Panc1 (cell line): Measurements from ENCODE around the gene ITFG1. TPM values are rescaled to one million over a fixed set of nuclear protein-coding genes. Genes with fewer than 3 reads are reported as not detected.

Source experiments
- ATAC-seq: fragments of 200-7000 bp; cut with Tn5 transposase; 2 replicates; pipeline ENCODE4 v1.9.1; 2020; ENCODE audit warnings: mild to moderate bottlenecking, moderate library complexity
- BruUV-seq: library from RNA; stranded (reverse); fragments of 400-500 nt; replicated peaks from 2 replicates; lab custom pipeline; 2021; lab: Mats Ljungman, UMichigan
- CTCF ChIA-PET: fragments of 300-600 bp; sonication (Branson Sonifier 250); formaldehyde crosslinking; loops from one replicate; lab custom pipeline; 2022; ENCODE audit warnings: antibody characterized with exemption; lab: Charles Lee
- POLR2A ChIA-PET: fragments of 300-600 bp; sonication (Branson Sonifier 250); formaldehyde crosslinking; loops from one replicate; lab custom pipeline; 2022; ENCODE audit warnings: antibody characterized with exemption; lab: Charles Lee
- DNase-seq: peaks from one replicate; pipeline ENCODE4 v3.0.0-alpha.2; 2010; ENCODE audit warnings: low read depth, low spot score
- H3K27ac ChIP-seq: 2 replicates; pipeline ENCODE4 v1.5.1; 2011; ENCODE audit warnings: mild to moderate bottlenecking, low read length, inconsistent platforms
- H3K27me3 ChIP-seq: fragments of 200-500 bp; sonication (Bioruptor generic); 2 replicates; pipeline ENCODE4 v1.6.0; 2014; ENCODE audit warnings: low read length, inconsistent platforms; ENCODE audit not compliant: control insufficient read depth, insufficient read depth
- H3K36me3 ChIP-seq: fragments of 200-500 bp; sonication (Bioruptor generic); 2 replicates; pipeline ENCODE4 v1.5.1; 2014; ENCODE audit warnings: inconsistent platforms, mild to moderate bottlenecking, low read length, moderate library complexity; ENCODE audit not compliant: control insufficient read depth, insufficient read depth
- H3K4me1 ChIP-seq: 2 replicates; pipeline ENCODE4 v1.5.1; 2011; ENCODE audit warnings: inconsistent platforms, mild to moderate bottlenecking, low read length, moderate library complexity; ENCODE audit not compliant: control insufficient read depth, insufficient read depth
- H3K4me3 ChIP-seq, 2 experiments: 2 replicates each; pipeline ENCODE4 v1.5.1; 2011 to 2012; ENCODE audit warnings: low read depth in 2 of 2, low read length in 2 of 2, mild to moderate bottlenecking in 2 of 2, inconsistent platforms in 1 of 2, moderate library complexity in 1 of 2
- H3K9me3 ChIP-seq: fragments of 200-500 bp; sonication (Bioruptor generic); 2 replicates; pipeline ENCODE4 v1.5.1; 2014; ENCODE audit warnings: low read depth, mild to moderate bottlenecking, inconsistent platforms, low read length, moderate library complexity; ENCODE audit not compliant: control insufficient read depth, insufficient read depth
- POLR2AphosphoS5 ChIP-seq: IDR thresholded peaks from 2 replicates; pipeline ENCODE4 v1.6.1; 2012; ENCODE audit warnings: mild to moderate bottlenecking, low read depth, low read length, moderate library complexity
- REST ChIP-seq, 2 experiments: IDR thresholded peaks; 2 replicates each; pipeline ENCODE4 v1.6.1; 2011 to 2012; ENCODE audit warnings: low read depth in 2 of 2, control low read depth in 1 of 2, low read length in 1 of 2, mild to moderate bottlenecking in 1 of 2, moderate library complexity in 1 of 2; ENCODE audit not compliant: insufficient read depth in 1 of 2
- SIN3A ChIP-seq: IDR thresholded peaks from 2 replicates; pipeline ENCODE4 v1.6.1; 2012; ENCODE audit warnings: low read depth, mild to moderate bottlenecking, low read length, moderate library complexity, borderline replicate concordance; ENCODE audit not compliant: insufficient read depth
- TCF7L2 ChIP-seq: IDR thresholded peaks from 2 replicates; pipeline ENCODE4 v1.6.1; 2011; ENCODE audit warnings: mild to moderate bottlenecking, low read depth, low read length, inconsistent platforms
- in situ Hi-C: cut with HindIII; loops from 2 replicates; pipeline ENCODE4 v1.10.0; 2016; ENCODE audit warnings: low sequenced_read_pairs, low pct_unique_long_range_greater_than_20kb
- intact Hi-C: fragments of 100-400 bp; cut with micrococcal nuclease; formaldehyde crosslinking; loops from one replicate; pipeline ENCODE4 v1.10.0; 2022; ENCODE audit not compliant: unreplicated experiment
- total RNA-seq: library from RNA; stranded (reverse); gene quantifications from one replicate; pipeline ENCODE4 v1.2.1, GENCODE V29; 2021; ENCODE audit not compliant: unreplicated experiment
- TF ChIP-seq, protein P1 (sequence below): fragments of 450-650 bp; IDR thresholded peaks from 2 replicates; pipeline ENCODE4 v1.5.1; 2017; ENCODE audit warnings: mild to moderate bottlenecking

ITFG1 gene
- total RNA-seq, 1 experiment from 2014 or later: 26.5 TPM

- no TSS peak for BruUV-seq
- intact Hi-C loops: no loop called here
- in situ Hi-C loops: no loop called here
- H3K4me3 ChIP-seq: no peak overlapping the region
- ATAC-seq (no peak), DNase-seq (no peak)
- H3K27me3 ChIP-seq: no peaks in the 10 kb centered on the region
- H3K36me3 ChIP-seq: no peaks in the 10 kb centered on the region; the same call in 1 of the 2 replicates
- TF ChIP-seq SIN3A: no peak
- no peak for TF ChIP-seq POLR2AphosphoS5
- TF ChIP-seq TCF7L2: no peak
- TF ChIP-seq REST (IDR thresholded peaks at IDR 0.05; ENCODE audit: insufficient read depth in 1 of 2, low read depth in 2 of 2, low read length in 1 of 2): no peak
- TF ChIP-seq, protein P1, sequence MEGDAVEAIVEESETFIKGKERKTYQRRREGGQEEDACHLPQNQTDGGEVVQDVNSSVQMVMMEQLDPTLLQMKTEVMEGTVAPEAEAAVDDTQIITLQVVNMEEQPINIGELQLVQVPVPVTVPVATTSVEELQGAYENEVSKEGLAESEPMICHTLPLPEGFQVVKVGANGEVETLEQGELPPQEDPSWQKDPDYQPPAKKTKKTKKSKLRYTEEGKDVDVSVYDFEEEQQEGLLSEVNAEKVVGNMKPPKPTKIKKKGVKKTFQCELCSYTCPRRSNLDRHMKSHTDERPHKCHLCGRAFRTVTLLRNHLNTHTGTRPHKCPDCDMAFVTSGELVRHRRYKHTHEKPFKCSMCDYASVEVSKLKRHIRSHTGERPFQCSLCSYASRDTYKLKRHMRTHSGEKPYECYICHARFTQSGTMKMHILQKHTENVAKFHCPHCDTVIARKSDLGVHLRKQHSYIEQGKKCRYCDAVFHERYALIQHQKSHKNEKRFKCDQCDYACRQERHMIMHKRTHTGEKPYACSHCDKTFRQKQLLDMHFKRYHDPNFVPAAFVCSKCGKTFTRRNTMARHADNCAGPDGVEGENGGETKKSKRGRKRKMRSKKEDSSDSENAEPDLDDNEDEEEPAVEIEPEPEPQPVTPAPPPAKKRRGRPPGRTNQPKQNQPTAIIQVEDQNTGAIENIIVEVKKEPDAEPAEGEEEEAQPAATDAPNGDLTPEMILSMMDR: no peak
- no peaks in the 10 kb centered on the region for H3K9me3 ChIP-seq
- peaks cover 3% of the 10 kb centered on the region for H3K4me1 ChIP-seq
- CTCF ChIA-PET: no interaction called here
- POLR2A ChIA-PET: no interaction called here
- peak overlapping the region; percentile 8; the same call in 1 of the 2 replicates for H3K27ac ChIP-seq
Measured at GRCh38 chr16:47129755-47130435, 331.0 kb downstream of the ITFG1 start.

DNA sequence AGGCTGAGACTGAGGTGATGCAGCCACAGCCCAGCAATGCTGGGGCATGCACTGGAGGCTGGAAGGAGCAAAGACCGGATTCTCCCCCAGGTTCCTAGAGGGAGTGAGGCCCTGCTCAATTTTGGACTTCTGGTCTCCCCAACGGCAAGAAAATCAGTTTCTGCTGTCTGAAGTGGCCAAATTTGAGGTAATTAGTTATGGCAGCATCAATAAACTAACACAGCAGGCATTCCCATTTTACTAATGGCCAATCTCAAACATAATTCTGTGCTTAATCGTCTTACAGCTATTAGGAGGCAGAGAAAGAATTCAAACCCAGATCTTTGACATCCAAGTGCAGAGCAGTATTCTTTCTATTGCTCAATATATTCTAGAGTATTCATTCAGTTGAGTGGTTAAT is 333.3 kb downstream of the ITFG1 start:
- in situ Hi-C loops: no loop called here
- Histone ChIP-seq H3K9me3 (no peaks in the 10 kb centered on the region), H3K27ac (no peak overlapping the region), H3K4me1 (peaks cover 3% of the 10 kb centered on the region), H3K36me3 (no peaks in the 10 kb centered on the region; the same call in 1 of the 2 replicates), H3K4me3 (no peak overlapping the region), H3K27me3 (no peaks in the 10 kb centered on the region)
- intact Hi-C loops: no loop called here
- DNase-seq (no peak), ATAC-seq (no peak)
- BruUV-seq: no TSS peak
- no peak for TF ChIP-seq TCF7L2
- no peak for TF ChIP-seq SIN3A
- TF ChIP-seq, protein P1: no peak
- no peak for TF ChIP-seq REST (IDR thresholded peaks at IDR 0.05; ENCODE audit: insufficient read depth in 1 of 2, low read depth in 2 of 2, low read length in 1 of 2)
- no peak for TF ChIP-seq POLR2AphosphoS5
- ChIA-PET POLR2A (interaction anchor here (0.7 kb wide), 1 partner anchor 450 kb away, joined by 3 read pairs; no protein-coding TSS in a partner anchor), CTCF (no interaction called here)
